GM12878 (cell line): ENCODE data around the gene LIN37. TPM values are rescaled to one million over a fixed set of nuclear protein-coding genes. Genes with fewer than 3 reads are reported as not detected.

Experiments
- ATAC-seq: fragments of 200-7000 bp; cut with Tn5 transposase; 3 replicates; pipeline ENCODE4 v1.9.1; 2020; ENCODE audit warnings: mild to moderate bottlenecking, moderate library complexity
- BruUV-seq: library from RNA; stranded (reverse); fragments of 400-500 nt; replicated peaks from 2 replicates; lab custom pipeline; 2021; lab: Mats Ljungman, UMichigan
- CTCF ChIA-PET: fragments of 300-600 bp; sonication (Branson Sonifier 250); formaldehyde crosslinking; extraction: SDS; loops from one replicate; lab custom pipeline; 2021; ENCODE audit warnings: inconsistent platforms; lab: Yijun Ruan, JAX
- POLR2A ChIA-PET: fragments of 350-600 bp; formaldehyde crosslinking; extraction: SDS; loops from one replicate; lab custom pipeline; 2021; ENCODE audit warnings: inconsistent platforms; lab: Charles Lee
- RAD21 ChIA-PET: fragments of 300-600 bp; sonication (Branson Sonifier 250); formaldehyde crosslinking; loops from one replicate; lab custom pipeline; 2023; ENCODE audit warnings: antibody characterized with exemption; ENCODE audit not compliant: unreplicated experiment; lab: Charles Lee
- SMC1A ChIA-PET: fragments of 300-600 bp; sonication (Branson Sonifier 250); formaldehyde crosslinking; loops from one replicate; lab custom pipeline; 2023; ENCODE audit not compliant: unreplicated experiment, uncharacterized antibody; lab: Charles Lee
- DNase-seq: peaks from one replicate; pipeline ENCODE4 v3.0.0-alpha.2; 2011; ENCODE audit warnings: low read depth, low spot score
- FAIRE-seq: peaks from 3 replicates; lab custom pipeline; 2011; peaks lifted over from hg19 to GRCh38; lab: Jason Lieb, UNC
- H2AFZ ChIP-seq: 2 replicates; pipeline ENCODE4 v1.6.0; 2011; ENCODE audit warnings: low read depth, low read length, control low read depth; ENCODE audit not compliant: control insufficient read depth
- H3K27ac ChIP-seq: 2 replicates; pipeline ENCODE4 v1.5.1; 2011; ENCODE audit warnings: control low read depth; ENCODE audit not compliant: control insufficient read depth, insufficient read depth
- H3K27me3 ChIP-seq, 2 experiments: replicated peaks in 1 of 2; 2 replicates each; pipeline versions ENCODE4 v1.6.0 to v1.6.1; 2011; ENCODE audit warnings: low read length in 1 of 2; ENCODE audit not compliant: control insufficient read depth in 2 of 2, insufficient read depth in 2 of 2
- H3K36me3 ChIP-seq, 2 experiments: 2 replicates each; pipeline ENCODE4 v1.5.1; 2011; ENCODE audit warnings: low read length in 1 of 2; ENCODE audit not compliant: control insufficient read depth in 2 of 2, insufficient read depth in 2 of 2
- H3K4me1 ChIP-seq: 2 replicates; pipeline ENCODE4 v1.6.1; 2011; ENCODE audit warnings: mild to moderate bottlenecking, low read length, moderate library complexity, mixed read lengths; ENCODE audit not compliant: control insufficient read depth, insufficient read depth
- H3K4me2 ChIP-seq: 2 replicates; pipeline ENCODE4 v1.6.0; 2011; ENCODE audit warnings: control low read depth; ENCODE audit not compliant: control insufficient read depth, insufficient read depth
- H3K4me3 ChIP-seq: fragments of 200-600 bp; sonication (generic); 2 replicates; pipeline ENCODE4 v1.5.1; 2016
- H3K79me2 ChIP-seq: 2 replicates; pipeline ENCODE4 v1.6.0; 2011; ENCODE audit warnings: low read length; ENCODE audit not compliant: control insufficient read depth, insufficient read depth
- H3K9ac ChIP-seq: 2 replicates; pipeline ENCODE4 v1.8.0; 2011; ENCODE audit warnings: low read length, control low read depth, mixed read lengths; ENCODE audit not compliant: control insufficient read depth, insufficient read depth
- H3K9me3 ChIP-seq: replicated peaks from 3 replicates; pipeline ENCODE4 v1.5.1; 2011; ENCODE audit warnings: mild to moderate bottlenecking, low read length; ENCODE audit not compliant: control insufficient read depth, insufficient read depth
- H4K20me1 ChIP-seq: 2 replicates; pipeline ENCODE4 v1.6.0; 2011; ENCODE audit not compliant: control insufficient read depth, insufficient read depth
- CREB1 ChIP-seq: IDR thresholded peaks from 2 replicates; pipeline ENCODE4 v1.6.1; 2012; ENCODE audit warnings: low read depth, mild to moderate bottlenecking, inconsistent platforms
- MTA3 ChIP-seq: IDR thresholded peaks from 2 replicates; pipeline ENCODE4 v1.6.1; 2012; ENCODE audit warnings: low read length, inconsistent platforms, borderline replicate concordance
- TCF7 ChIP-seq: IDR thresholded peaks from 2 replicates; pipeline ENCODE4 v1.6.1; 2014; ENCODE audit warnings: antibody characterized with exemption, borderline replicate concordance
- WGBS: methylation state at CpG from one replicate; pipeline ENCODE4 v1.1.6; 2016; ENCODE audit warnings: low lambda C conversion rate; ENCODE audit not compliant: insufficient replicate concordance, insufficient coverage; ENCODE audit errors: missing lambda C conversion rate; 5-methylcytosine and 5-hydroxymethylcytosine counted together
- in situ Hi-C: fragments of 300-500 bp; cut with MboI; formaldehyde crosslinking; loops from 9 replicates; pipeline ENCODE4 v1.14.3; 2018; ENCODE audit warnings: mixed read lengths
- intact Hi-C: fragments of 100-400 bp; cut with micrococcal nuclease; formaldehyde crosslinking; loops from one replicate; pipeline ENCODE4 v1.14.2; 2022; ENCODE audit not compliant: unreplicated experiment
- polyA plus RNA-seq, 11 experiments: library from polyadenylated mRNA; depleted of rRNA in 4 of 11; unstranded in 6 of 11; stranded (reverse) in 5 of 11; fragments of >200 nt; fragmentation: Nextera tagmentation in 4 of 11; fragmentation: Illumina TruSeq in 1 of 11; extraction: Ambion mirVana in 4 of 11; extraction: Trizol in 1 of 11; gene quantifications; 1 replicate in 1 of 11; 2 replicates in 10 of 11; pipeline versions ENCODE4 v1.2.1 to v1.2.3, GENCODE V29; 2011 to 2016; ENCODE audit warnings: inconsistent platforms in 2 of 11, missing spikeins in 2 of 11, low read depth in 1 of 11
- total RNA-seq, 4 experiments: library from RNA; depleted of rRNA in 3 of 4; stranded (reverse); fragments of >200 nt in 3 of 4; fragmentation: Illumina TruSeq in 1 of 4; extraction: Trizol in 1 of 4; gene quantifications; 2 replicates each; pipeline versions ENCODE4 v1.2.1 to v1.2.3, GENCODE V29; 2013 to 2021
- TF ChIP-seq, protein P1 (sequence below): fragments of 450-650 bp; IDR thresholded peaks from 2 replicates; pipeline ENCODE4 v1.6.1; 2017; ENCODE audit warnings: mild to moderate bottlenecking
- TF ChIP-seq, protein P2 (sequence below): fragments of 450-650 bp; IDR thresholded peaks from 2 replicates; pipeline ENCODE4 v1.6.1; 2017; ENCODE audit warnings: borderline replicate concordance

Gene LIN37
- total and polyA plus RNA-seq, 10 of the 15 experiments (the other 5 are each of a cell fraction or from before 2014, with no cell fraction given) = 0.69 to 11.9 (median 7.6) TPM

DNA sequence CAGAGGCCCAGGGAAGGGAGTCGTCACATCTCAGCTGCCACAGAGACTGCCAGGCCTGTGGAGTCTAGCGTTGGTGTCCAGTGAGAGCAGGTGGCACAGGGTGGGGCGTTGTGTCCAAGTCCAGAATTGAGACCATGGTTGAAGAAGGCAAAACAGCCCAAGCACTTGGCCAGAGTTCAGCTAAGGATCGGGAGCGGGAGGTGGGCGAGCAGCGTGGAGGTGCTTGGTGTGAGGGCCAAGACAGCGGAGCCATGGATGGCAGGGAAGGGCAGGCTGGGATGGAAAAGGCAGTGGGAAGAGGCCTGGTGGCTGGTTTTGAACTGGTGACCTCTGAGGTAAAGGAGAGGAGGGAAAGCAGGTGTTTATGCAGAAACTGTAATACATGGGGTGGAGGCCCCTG is 14.1 kb upstream of the LIN37 start:
- H3K9ac ChIP-seq = no peak overlapping the region
- no peaks in the 10 kb centered on the region for H3K79me2 ChIP-seq
- no peaks in the 10 kb centered on the region for H3K27me3 ChIP-seq
- BruUV-seq = no TSS peak
- CTCF ChIA-PET = no interaction called here
- intact Hi-C loops (no loop called here), in situ Hi-C loops (no loop called here)
- H3K4me1 ChIP-seq = no peaks in the 10 kb centered on the region
- H3K27ac ChIP-seq = no peak overlapping the region
- POLR2A ChIA-PET = no interaction called here
- peaks cover 16 to 51% of the 10 kb centered on the region in 2 experiments; a peak in 3 of 4 replicates for H3K36me3 ChIP-seq
- ATAC-seq (no peak), FAIRE-seq (no peak), DNase-seq (no peak)
- H4K20me1 ChIP-seq = no peaks in the 10 kb centered on the region
- no peak overlapping the region for H3K4me3 ChIP-seq
- no peak overlapping the region for H3K4me2 ChIP-seq
- no peak overlapping the region for H2AFZ ChIP-seq
- SMC1A ChIA-PET = no interaction called here
- WGBS = over 99% methylated on average over 8 of the region's 8 CpGs
- H3K9me3 ChIP-seq = no peaks in the 10 kb centered on the region
- TF ChIP-seq CREB1 = no peak
- RAD21 ChIA-PET = no interaction called here

DNA sequence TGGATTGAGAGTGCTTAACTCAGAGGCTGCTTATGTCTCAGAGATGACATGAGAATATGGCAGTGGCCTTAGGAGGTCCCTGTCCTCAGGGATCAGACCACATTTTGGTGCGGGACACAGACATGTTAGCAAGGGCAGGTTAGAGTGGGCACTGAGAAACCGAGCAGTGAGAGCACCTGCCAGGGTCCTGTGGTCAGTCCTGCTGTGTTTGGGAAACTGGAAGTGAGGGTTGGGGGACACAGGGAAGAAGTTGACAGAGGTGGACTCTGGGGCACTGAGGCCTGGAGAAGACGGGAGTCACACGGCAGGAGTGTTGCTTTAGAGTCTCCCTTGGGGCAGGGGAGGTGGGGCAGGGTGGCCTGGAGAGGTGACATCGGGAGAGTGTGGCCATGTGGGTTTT is 13.5 kb upstream of the LIN37 start:
- H2AFZ ChIP-seq = no peak overlapping the region
- TF ChIP-seq MTA3 = no peak
- no peak for TF ChIP-seq TCF7
- TF ChIP-seq, protein P1, sequence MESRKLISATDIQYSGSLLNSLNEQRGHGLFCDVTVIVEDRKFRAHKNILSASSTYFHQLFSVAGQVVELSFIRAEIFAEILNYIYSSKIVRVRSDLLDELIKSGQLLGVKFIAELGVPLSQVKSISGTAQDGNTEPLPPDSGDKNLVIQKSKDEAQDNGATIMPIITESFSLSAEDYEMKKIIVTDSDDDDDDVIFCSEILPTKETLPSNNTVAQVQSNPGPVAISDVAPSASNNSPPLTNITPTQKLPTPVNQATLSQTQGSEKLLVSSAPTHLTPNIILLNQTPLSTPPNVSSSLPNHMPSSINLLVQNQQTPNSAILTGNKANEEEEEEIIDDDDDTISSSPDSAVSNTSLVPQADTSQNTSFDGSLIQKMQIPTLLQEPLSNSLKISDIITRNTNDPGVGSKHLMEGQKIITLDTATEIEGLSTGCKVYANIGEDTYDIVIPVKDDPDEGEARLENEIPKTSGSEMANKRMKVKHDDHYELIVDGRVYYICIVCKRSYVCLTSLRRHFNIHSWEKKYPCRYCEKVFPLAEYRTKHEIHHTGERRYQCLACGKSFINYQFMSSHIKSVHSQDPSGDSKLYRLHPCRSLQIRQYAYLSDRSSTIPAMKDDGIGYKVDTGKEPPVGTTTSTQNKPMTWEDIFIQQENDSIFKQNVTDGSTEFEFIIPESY = no peak
- TF ChIP-seq, protein P2, sequence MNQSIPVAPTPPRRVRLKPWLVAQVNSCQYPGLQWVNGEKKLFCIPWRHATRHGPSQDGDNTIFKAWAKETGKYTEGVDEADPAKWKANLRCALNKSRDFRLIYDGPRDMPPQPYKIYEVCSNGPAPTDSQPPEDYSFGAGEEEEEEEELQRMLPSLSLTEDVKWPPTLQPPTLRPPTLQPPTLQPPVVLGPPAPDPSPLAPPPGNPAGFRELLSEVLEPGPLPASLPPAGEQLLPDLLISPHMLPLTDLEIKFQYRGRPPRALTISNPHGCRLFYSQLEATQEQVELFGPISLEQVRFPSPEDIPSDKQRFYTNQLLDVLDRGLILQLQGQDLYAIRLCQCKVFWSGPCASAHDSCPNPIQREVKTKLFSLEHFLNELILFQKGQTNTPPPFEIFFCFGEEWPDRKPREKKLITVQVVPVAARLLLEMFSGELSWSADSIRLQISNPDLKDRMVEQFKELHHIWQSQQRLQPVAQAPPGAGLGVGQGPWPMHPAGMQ = no peak
- no peak for FAIRE-seq
- no TSS peak for BruUV-seq
- no peak overlapping the region for H3K27ac ChIP-seq
- ChIA-PET CTCF (no interaction called here), SMC1A (no interaction called here), POLR2A (no interaction called here), RAD21 (no interaction called here)
- intact Hi-C loops = no loop called here
- ATAC-seq = no peak
- no peaks in the 10 kb centered on the region for H3K27me3 ChIP-seq
- no peak overlapping the region for H3K4me2 ChIP-seq
- no peak overlapping the region for H3K4me3 ChIP-seq
- in situ Hi-C loops = no loop called here
- no peak overlapping the region for H3K9ac ChIP-seq
- H3K79me2 ChIP-seq = no peaks in the 10 kb centered on the region
- WGBS = 66% methylated on average over 5 of the region's 5 CpGs
- H3K9me3 ChIP-seq = no peaks in the 10 kb centered on the region
- no peak for DNase-seq
- peaks cover 16 to 50% of the 10 kb centered on the region in 2 experiments; a peak in 3 of 4 replicates for H3K36me3 ChIP-seq
- H3K4me1 ChIP-seq = no peaks in the 10 kb centered on the region
- H4K20me1 ChIP-seq = no peaks in the 10 kb centered on the region
